Measurements from ENCODE around the gene ZNF280B. TPM values are rescaled to one million over a fixed set of nuclear protein-coding genes. Genes with fewer than 3 reads are reported as not detected.

Gene ZNF280B
- total and polyA plus RNA-seq, 12 donors: 0.81 to 7.8 (median 3.6) TPM

DNA sequence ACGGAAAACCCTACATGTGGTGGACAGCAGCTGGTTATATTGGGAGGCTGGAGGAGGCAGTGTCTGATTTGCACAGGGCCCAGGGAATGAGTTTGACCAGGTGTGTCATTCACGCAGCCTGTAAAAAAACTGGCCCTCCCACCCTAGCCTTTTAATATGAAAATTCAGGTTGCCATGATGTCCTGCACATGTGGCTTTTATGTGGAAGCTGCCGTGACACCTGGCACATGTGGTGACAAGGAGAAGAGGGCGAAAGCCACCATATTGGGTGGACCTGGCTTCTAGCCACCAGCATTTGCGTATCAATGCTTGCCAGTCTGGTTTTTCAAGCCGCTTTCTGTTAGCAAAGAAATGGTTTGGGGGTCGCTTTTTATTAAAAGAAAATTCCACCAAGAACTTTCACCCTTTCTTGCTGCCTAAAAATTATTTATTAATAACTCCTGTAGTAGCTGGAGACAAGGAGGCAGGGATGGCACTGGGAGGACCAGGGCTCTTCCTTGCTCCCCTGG is 43.4 kb downstream of the ZNF280B start:
- Histone ChIP-seq H3K4me3 (no peak overlapping the region), H3K36me3 (replicated peaks in 1 of 2) (no peaks in the 10 kb centered on the region), H3K27ac (no peak overlapping the region), H3K9me3 (replicated peaks in 1 of 3) (no peaks in the 10 kb centered on the region), H3K27me3 (peaks cover 11% of the 10 kb centered on the region), H3K4me1 (replicated peaks in 1 of 2) (no peaks in the 10 kb centered on the region)
- no peak for DNase-seq
- 77 to 86% (median 82%) methylated on average over 7 of the region's 7 CpGs for WGBS, 4 donors
- intact Hi-C loops (cut with DNase I): loop anchor here in 1 of 2 donors (10.0 kb wide), 2 partner anchors 110 to 220 kb away; no protein-coding TSS in a partner anchor
- TF ChIP-seq, protein P1, sequence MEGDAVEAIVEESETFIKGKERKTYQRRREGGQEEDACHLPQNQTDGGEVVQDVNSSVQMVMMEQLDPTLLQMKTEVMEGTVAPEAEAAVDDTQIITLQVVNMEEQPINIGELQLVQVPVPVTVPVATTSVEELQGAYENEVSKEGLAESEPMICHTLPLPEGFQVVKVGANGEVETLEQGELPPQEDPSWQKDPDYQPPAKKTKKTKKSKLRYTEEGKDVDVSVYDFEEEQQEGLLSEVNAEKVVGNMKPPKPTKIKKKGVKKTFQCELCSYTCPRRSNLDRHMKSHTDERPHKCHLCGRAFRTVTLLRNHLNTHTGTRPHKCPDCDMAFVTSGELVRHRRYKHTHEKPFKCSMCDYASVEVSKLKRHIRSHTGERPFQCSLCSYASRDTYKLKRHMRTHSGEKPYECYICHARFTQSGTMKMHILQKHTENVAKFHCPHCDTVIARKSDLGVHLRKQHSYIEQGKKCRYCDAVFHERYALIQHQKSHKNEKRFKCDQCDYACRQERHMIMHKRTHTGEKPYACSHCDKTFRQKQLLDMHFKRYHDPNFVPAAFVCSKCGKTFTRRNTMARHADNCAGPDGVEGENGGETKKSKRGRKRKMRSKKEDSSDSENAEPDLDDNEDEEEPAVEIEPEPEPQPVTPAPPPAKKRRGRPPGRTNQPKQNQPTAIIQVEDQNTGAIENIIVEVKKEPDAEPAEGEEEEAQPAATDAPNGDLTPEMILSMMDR (IDR thresholded peaks at IDR 0.05): no peak
- no peak for TF ChIP-seq POLR2A (IDR thresholded peaks at IDR 0.05)

DNA sequence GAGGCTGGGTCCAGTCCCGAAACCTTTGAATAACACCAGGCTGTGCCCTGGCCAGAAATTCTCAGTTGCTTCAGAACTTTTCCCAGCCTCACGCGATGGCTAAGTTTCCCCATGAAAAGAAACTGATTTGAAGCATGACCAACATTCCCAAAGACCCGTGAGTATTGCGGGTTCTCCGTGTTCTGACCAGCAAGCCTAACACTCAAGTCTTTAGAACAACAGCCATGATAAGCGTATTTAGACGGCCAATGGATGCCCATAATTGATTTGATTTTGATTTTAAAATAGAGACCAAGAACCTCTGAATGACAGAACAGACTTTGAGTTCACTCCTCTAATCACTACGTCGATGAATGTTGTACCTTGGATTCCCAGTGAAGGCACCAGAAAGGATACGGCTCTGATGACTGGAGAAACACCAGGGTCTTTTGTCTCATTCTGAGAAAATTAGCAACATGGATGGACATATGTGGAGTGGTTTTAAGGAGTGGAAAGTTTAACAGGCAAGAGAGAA is 43.9 kb downstream of the ZNF280B start:
- Histone ChIP-seq H3K4me1 (replicated peaks in 1 of 2) (no peaks in the 10 kb centered on the region), H3K27ac (no peak overlapping the region), H3K9me3 (replicated peaks in 1 of 3) (no peaks in the 10 kb centered on the region), H3K4me3 (no peak overlapping the region), H3K36me3 (replicated peaks in 1 of 2) (no peaks in the 10 kb centered on the region), H3K27me3 (peaks cover 13% of the 10 kb centered on the region)
- DNase-seq: no peak
- TF ChIP-seq, protein P1 (IDR thresholded peaks at IDR 0.05): no peak
- TF ChIP-seq POLR2A (IDR thresholded peaks at IDR 0.05): no peak
- intact Hi-C loops (cut with DNase I): loop anchor here in 1 of 2 donors (10.0 kb wide), 2 partner anchors 110 to 220 kb away; no protein-coding TSS in a partner anchor
- 69 to 82% (median 75%) methylated on average over 11 of the region's 11 CpGs for WGBS, 4 donors

DNA sequence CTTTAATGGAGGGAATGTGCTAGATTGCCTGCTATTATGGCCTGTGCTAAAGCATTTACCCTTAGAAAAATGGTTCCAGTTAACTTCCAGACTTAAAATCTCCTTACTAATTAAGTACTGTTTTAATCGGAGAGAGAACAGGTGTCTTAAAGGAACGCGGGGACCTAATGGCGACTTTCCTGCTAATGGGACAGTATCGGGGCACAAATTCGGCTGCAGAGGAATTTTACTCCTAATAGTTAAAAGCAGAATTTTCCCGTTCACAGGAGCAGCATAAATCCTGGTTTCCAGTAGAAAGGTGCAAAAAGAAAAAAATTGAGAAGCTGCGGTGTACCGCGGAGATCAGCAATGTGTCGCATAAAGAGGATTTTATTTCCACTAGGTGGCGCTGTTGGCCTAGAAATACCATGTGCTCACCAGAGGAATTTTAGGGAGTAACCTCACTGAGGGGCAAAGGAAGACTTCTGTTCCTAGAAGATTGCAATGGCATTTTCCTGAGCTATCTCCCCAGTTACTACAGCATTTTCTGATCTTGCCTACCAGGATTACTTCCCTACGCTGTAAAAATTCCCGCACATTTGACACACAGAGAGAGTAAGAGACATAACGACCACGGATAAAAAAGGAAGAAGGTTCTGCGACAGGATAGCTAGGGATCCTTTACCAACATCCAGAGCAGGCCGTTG is 44.5 kb downstream of the ZNF280B start:
- Histone ChIP-seq H3K27ac (no peak overlapping the region), H3K4me3 (no peak overlapping the region), H3K9me3 (replicated peaks in 1 of 3) (peaks cover 0 to 3% (median 0%) of the 10 kb centered on the region in 3 donors), H3K36me3 (replicated peaks in 1 of 2) (no peaks in the 10 kb centered on the region), H3K27me3 (peaks cover 13% of the 10 kb centered on the region), H3K4me1 (replicated peaks in 1 of 2) (no peaks in the 10 kb centered on the region)
- DNase-seq: peak; percentile 49 to 76 (median 64)
- intact Hi-C loops (cut with DNase I): loop anchor here in 1 of 2 donors (10.0 kb wide), 2 partner anchors 111 to 221 kb away; no protein-coding TSS in a partner anchor
- TF ChIP-seq POLR2A (IDR thresholded peaks at IDR 0.05): no peak
- TF ChIP-seq, protein P1 (IDR thresholded peaks at IDR 0.05): peak; percentile 71 to 86 (median 76)
- 25 to 34% (median 29%) methylated on average over 18 of the region's 18 CpGs for WGBS, 4 donors

DNA sequence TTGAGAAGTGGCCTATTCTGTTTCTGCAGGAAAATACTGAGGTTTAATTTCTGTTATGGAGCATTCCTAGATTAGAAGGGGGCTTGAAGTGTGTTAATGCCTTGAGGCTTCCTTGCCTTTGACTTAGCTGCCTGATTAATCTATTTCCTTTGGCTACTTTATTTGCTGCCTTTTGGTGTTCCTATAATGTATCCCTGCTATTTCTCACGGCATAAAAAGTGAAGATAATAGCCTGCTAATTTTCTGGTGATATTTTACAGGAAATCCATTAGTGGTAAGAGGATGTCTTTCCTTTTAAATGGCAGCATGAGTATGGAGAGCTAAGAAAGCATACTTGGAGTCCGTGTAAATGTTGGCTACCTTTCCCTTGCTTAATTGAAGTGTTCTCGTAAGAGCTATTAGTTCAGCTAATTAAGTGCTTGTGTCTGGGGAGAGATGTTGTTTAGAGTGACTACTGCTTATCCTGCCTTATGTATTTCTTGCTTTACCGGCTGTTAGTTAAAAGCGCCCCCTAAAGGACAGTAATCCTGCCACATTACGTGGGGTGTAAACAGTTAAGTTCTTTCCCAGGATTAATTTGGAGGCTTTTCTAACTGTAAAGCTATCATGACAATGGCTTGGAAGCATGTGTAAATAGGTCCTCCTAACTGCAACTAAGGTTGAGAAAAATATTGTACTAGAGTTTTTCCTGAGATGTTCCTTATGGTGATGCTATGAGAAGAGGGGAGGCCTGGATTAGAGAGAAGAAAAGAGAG is 45.6 kb downstream of the ZNF280B start:
- Histone ChIP-seq H3K4me1 (replicated peaks in 1 of 2) (no peaks in the 10 kb centered on the region), H3K4me3 (no peak overlapping the region), H3K9me3 (replicated peaks in 1 of 3) (peaks cover 0 to 5% (median 0%) of the 10 kb centered on the region in 3 donors), H3K36me3 (replicated peaks in 1 of 2) (no peaks in the 10 kb centered on the region), H3K27me3 (peaks cover 13% of the 10 kb centered on the region), H3K27ac (no peak overlapping the region)
- DNase-seq: no peak
- WGBS, 4 donors: 34 to 47% (median 41%) methylated on average over 6 of the region's 6 CpGs
- TF ChIP-seq, protein P1 (IDR thresholded peaks at IDR 0.05): no peak
- no peak for TF ChIP-seq POLR2A (IDR thresholded peaks at IDR 0.05)
- intact Hi-C loops (cut with DNase I): loop anchor here in 1 of 2 donors (10.0 kb wide), 2 partner anchors 112 to 222 kb away; no protein-coding TSS in a partner anchor

All from adrenal gland (tissue), 12 donors.